OCI-LY3 (cell line): ENCODE results near the gene CKAP4.
A peak's percentile ranks its signal among the peaks of the same experiment; 100 is the strongest.

Experiments
- H2AFZ ChIP-seq: fragments of 200-600, 300-600 bp; shearing (Covaris generic); 2 replicates; pipeline ENCODE4 v1.6.0; 2014; ENCODE audit warnings: antibody characterized with exemption, low read depth, low read length
- H3K27ac ChIP-seq: fragments of 200-600, 300-600 bp; sonication (generic); 2 replicates; pipeline ENCODE4 v1.5.1; 2014; ENCODE audit warnings: mild to moderate bottlenecking, low read length, moderate library complexity, mixed read lengths
- H3K27me3 ChIP-seq: fragments of 200-600, 300-600 bp; sonication (generic); 2 replicates; pipeline ENCODE4 v1.6.1; 2014; ENCODE audit warnings: low read depth, low read length, mixed read lengths
- H3K36me3 ChIP-seq: fragments of 200-600, 300-600 bp; sonication (generic); replicated peaks from 2 replicates; pipeline ENCODE3; 2014; ENCODE audit warnings: low read depth, low read length, mixed read lengths
- H3K4me1 ChIP-seq: fragments of 300-600, 200-600 bp; sonication (generic); 2 replicates; pipeline ENCODE4 v1.6.1; 2014; ENCODE audit warnings: low read length, mixed read lengths
- H3K4me2 ChIP-seq: fragments of 200-600, 300-600 bp; sonication (generic); 2 replicates; pipeline ENCODE4 v1.6.1; 2014; ENCODE audit warnings: low read length, mixed read lengths
- H3K4me3 ChIP-seq: fragments of 300-600, 200-600 bp; sonication (generic); 2 replicates; pipeline ENCODE4 v1.5.1; 2014; ENCODE audit warnings: antibody characterized with exemption, mild to moderate bottlenecking, low read length, moderate library complexity
- H3K79me2 ChIP-seq: fragments of 300-600, 200-600 bp; shearing (Covaris generic); 2 replicates; pipeline ENCODE4 v1.6.1; 2014; ENCODE audit warnings: mild to moderate bottlenecking, low read length, mixed read lengths
- H3K9ac ChIP-seq: fragments of 300-600, 200-600 bp; shearing (Covaris generic); 2 replicates; pipeline ENCODE4 v1.6.0; 2014; ENCODE audit warnings: mild to moderate bottlenecking, low read length, moderate library complexity
- H3K9me3 ChIP-seq: fragments of 200-600, 300-600 bp; shearing (Covaris generic); 2 replicates; pipeline ENCODE4 v1.6.1; 2014; ENCODE audit warnings: low read length, mixed read lengths; ENCODE audit not compliant: insufficient read depth
- H4K20me1 ChIP-seq: fragments of 200-600, 300-600 bp; sonication (generic); 2 replicates; pipeline ENCODE4 v1.6.1; 2016; ENCODE audit warnings: low read length, mixed read lengths; ENCODE audit not compliant: insufficient read depth
- CTCF ChIP-seq: fragments of 200-600, 300-600 bp; sonication (generic); IDR thresholded peaks from 2 replicates; pipeline ENCODE4 v1.5.1; 2014; ENCODE audit warnings: antibody characterized with exemption, low read length, low read depth
- EZH2phosphoT487 ChIP-seq: fragments of 200-600 bp; shearing (Covaris generic); IDR thresholded peaks from 2 replicates; pipeline ENCODE4 v1.6.1; 2018; ENCODE audit warnings: antibody characterized with exemption, mixed run types, low read depth

Gene CKAP4

DNA sequence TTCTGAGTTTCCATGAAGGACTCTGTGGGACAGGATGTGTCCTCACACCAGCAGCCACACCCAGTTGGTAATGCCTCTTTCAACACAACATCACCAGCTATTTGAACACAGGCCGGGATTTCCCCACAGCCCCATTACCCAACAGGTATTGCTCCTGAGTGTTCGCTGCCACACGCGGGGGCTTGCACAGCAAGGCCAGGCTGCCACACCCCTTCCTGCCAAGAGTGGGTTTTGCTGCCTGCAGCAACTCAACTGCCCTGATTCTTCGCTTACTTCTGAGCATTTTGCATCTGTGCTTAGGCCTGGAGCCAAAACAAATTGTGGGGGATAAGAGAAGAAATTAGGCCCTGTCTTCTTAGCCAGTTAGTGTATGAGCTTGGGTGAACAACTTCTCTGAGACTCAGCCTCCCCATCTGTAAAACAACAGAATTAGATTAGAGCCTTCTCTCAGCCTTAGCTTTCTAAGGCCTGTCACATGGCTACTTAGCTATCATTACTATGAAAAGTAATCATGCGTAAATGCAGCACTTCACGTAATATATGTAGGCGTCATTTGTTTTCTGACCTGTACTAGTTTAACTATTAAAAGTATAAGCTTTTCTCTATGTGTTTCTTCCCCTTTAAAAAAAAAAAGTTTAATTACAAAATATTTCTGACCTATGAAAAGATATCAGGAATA is 20.0 kb downstream of the CKAP4 start:
- Histone ChIP-seq H3K4me1 (peaks cover 7% of the 10 kb centered on the region; the same call in 1 of the 2 replicates), H3K9ac (no peak overlapping the region), H3K79me2 (no peaks in the 10 kb centered on the region), H3K36me3 (no peaks in the 10 kb centered on the region), H2AFZ (no peak overlapping the region; the same call in 1 of the 2 replicates), H3K4me2 (peak overlapping the region; percentile 12), H3K27me3 (peaks cover 33% of the 10 kb centered on the region), H3K9me3 (no peaks in the 10 kb centered on the region), H4K20me1 (no peaks in the 10 kb centered on the region), H3K27ac (no peak overlapping the region), H3K4me3 (no peak overlapping the region)
- TF ChIP-seq CTCF, result no peak
- no peak for TF ChIP-seq EZH2phosphoT487

- no peaks in the 10 kb centered on the region for H3K79me2 ChIP-seq
- H3K4me1 ChIP-seq, result peaks cover 7% of the 10 kb centered on the region
- no peak overlapping the region for H3K9ac ChIP-seq
- H4K20me1 ChIP-seq, result no peaks in the 10 kb centered on the region
- no peaks in the 10 kb centered on the region for H3K36me3 ChIP-seq
- no peak overlapping the region for H3K27ac ChIP-seq
- H3K9me3 ChIP-seq, result no peaks in the 10 kb centered on the region
- no peak overlapping the region for H3K4me3 ChIP-seq
- peak overlapping the region; percentile 12 for H3K4me2 ChIP-seq
- peaks cover 33% of the 10 kb centered on the region for H3K27me3 ChIP-seq
- no peak overlapping the region; the same call in 1 of the 2 replicates for H2AFZ ChIP-seq
- TF ChIP-seq EZH2phosphoT487, result no peak
- peak; percentile 73 for TF ChIP-seq CTCF
Observed at GRCh38 chr12:106226884-106227640, 20.8 kb downstream of the CKAP4 start.

DNA sequence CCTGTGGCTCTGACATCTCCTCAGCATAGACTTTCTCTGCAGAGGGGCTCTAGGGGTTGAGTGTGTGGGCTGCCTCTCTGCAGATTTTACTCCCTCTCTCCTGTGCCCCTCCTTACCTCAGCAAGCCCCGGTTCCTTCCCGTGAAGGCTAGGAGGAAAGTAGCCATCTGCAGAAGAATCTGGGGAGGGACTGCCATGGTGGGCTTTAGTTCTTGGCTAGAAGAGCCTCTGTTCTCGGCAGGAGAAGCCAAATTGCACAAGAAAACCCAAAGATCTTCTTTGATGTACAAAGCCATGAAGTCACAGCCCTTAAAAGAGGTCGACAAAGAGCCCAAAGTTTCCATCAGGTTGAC is 23.5 kb downstream of the CKAP4 start:
- no peak overlapping the region for H3K27ac ChIP-seq
- H2AFZ ChIP-seq, result no peak overlapping the region
- no peaks in the 10 kb centered on the region for H4K20me1 ChIP-seq
- TF ChIP-seq EZH2phosphoT487 (no peak), CTCF (no peak)
- H3K9me3 ChIP-seq, result no peaks in the 10 kb centered on the region
- no peak overlapping the region for H3K4me3 ChIP-seq
- H3K36me3 ChIP-seq, result no peaks in the 10 kb centered on the region
- H3K9ac ChIP-seq, result no peak overlapping the region
- H3K27me3 ChIP-seq, result peaks cover 25% of the 10 kb centered on the region
- peaks cover 17% of the 10 kb centered on the region for H3K4me1 ChIP-seq
- H3K79me2 ChIP-seq, result no peaks in the 10 kb centered on the region
- no peak overlapping the region for H3K4me2 ChIP-seq
